HG02938 (cell line): ENCODE measurements around the gene PPOX.

Experiments used
- ATAC-seq: cut with Tn5 transposase; IDR thresholded peaks from one replicate; pipeline ENCODE4 v1.9.1; 2021; ENCODE audit warnings: mild to moderate bottlenecking, moderate library complexity; ENCODE audit not compliant: unreplicated experiment

The PPOX gene

GRCh38 chr1:161196521-161197451 is 30.6 kb downstream of the PPOX start:
- no peak for ATAC-seq

DNA sequence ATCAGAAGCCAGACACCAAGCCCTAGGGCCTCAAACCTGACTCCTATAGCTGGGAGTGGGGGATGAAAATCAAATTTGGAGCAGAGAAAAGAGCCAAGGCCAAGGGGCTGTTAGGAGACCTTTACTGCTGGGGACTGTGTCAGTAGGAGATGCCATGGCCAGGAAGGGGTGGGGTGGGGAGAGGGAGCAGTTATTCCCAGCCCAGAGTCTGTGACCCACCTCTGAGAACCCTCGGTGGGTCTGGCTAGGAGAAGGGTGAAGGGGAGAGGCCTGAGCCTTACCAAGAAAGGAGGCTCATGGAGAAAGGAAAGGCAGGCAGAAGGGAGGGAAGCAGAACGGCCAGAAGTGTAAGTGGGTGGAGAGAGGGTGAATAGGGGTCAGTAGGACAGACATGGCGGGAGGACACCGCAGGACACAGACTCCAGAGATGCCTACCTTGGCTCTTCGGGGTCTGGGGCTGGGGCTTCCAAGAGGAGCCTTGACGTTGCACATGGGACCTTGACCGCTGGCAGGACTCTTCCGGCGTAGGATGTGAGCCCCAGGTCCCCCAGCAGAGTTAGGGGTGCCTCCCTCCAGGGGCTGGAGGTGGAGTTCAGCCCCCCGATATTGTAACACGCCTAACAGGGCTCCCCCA is 31.5 kb downstream of the PPOX start:
- ATAC-seq, result no peak

- ATAC-seq, result no peak
Measured at GRCh38 chr1:161198194-161198896, 32.1 kb downstream of the PPOX start.

DNA sequence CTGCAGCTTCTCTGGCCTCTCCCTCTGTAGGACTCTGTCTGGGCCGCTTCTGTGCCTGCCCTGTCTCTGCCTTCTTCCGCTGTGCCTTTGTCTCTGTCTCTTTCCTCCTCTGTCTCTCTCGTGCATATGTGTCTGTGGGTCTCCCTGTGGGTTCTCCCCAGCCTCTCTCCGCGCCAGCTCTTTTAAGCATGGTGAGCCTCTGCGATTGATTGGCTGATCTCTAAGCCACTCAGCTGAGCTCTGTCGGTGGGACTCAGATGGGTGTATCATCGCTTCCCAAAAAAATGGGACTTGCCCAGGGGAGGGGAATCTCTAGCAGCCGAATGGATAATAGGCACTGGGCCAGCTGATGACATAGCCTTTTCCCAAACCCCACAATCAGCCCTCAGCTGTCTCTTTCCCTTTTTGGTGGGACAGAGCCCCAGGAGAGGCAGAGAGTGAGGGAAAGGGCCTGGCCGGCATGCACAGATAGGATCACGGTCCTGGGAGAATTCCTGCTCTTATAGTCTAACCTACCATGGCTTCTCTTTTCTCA is 32.7 kb downstream of the PPOX start, which contains the start of gene ADAMTS4:
ADAMTS4 (minus strand) TSS at position 158 of the 535 bp plus-strand sequence. CDS start 427 bp downstream, outside the sequence.
- no peak for ATAC-seq

DNA sequence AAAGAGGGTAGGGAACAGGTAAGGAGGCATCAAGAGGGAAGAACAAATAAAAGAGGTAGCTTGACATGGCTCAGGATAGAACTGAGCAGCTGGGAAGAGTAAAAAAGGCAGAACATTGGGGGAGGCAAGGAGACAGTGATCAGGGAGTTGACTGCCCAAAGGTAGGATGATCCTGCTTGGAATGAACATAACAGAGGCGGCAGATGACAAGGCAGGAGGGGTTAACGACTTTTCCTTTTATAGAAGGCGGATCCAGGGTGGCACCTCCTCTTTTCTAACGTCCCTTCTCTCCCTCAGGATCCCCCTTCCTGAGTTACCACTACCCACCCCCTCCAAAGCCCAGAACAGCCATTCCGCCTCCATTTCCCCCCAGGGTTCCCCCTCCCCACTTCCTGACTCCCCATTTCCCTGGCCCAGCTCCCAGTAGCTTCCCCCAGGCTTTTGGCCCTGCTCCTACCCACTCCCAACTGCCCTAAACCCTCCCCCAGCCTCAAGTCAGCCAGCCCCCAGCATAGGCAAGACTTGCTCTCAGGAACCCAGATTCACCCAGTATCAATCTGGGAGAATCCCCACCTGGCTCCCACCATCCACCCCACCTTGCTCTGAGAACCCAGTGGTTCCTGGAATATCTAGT is 33.4 kb downstream of the PPOX start:
- no peak for ATAC-seq

DNA sequence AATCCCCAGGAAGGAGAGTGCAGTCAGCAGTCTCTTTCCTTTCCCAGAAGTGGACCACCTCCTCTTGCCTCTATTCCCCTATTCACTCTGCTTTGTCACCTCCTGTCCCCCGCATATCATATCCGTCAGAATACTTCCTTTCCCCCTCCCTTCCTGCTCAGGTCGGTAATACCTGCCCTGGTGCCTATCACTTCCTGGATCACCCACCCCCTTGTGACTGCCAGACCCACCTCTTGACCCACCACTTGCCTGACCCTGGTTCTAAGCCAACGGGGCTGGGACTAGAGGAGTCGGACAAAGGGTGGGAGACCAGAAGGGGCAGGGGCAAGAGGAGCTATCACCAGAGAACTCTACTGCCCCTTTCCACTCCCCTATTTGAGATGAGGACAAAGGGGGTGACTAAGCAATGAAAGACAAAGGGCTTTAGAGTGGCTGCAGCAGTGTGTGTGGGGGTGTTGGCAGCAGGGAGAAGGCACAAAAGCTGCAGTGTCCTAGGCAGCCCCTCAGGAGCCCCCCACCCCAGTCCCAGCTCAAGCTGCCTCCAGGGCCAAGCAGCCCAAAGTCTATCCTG is 34.3 kb downstream of the PPOX start:
- ATAC-seq, result no peak

- no peak for ATAC-seq
Measured at GRCh38 chr1:161200992-161201835, 35.0 kb downstream of the PPOX start.

- peak; percentile 98 for ATAC-seq
Measured at GRCh38 chr1:161201836-161202712, 35.8 kb downstream of the PPOX start, which contains the start of gene NDUFS2. Gene NDUFS2, plus strand, starts transcription at chr1:161202367. Its CDS starts 19 bp downstream, at chr1:161202386.

GRCh38 chr1:161206411-161207140 is 40.4 kb downstream of the PPOX start:
- no peak for ATAC-seq

DNA sequence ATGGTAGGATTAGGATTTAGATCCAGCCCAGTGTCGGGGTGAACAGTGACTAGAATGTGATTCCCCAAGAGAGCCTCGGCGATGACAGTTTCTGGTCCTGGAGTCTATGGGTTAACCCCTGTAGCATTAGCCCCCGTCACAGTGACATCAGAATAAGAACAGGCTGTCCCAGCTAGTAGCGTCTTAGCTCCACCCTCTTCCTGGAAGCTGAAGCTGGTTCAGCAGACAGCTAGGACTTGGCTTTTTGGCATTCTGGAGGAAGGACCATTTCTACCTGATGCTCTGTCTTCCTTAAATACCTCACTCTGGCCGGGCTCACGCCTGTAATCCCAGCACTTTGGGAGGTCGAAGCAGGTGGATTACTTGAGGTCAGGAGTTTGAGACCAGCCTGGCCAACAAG is 40.9 kb downstream of the PPOX start:
- no peak for ATAC-seq

DNA sequence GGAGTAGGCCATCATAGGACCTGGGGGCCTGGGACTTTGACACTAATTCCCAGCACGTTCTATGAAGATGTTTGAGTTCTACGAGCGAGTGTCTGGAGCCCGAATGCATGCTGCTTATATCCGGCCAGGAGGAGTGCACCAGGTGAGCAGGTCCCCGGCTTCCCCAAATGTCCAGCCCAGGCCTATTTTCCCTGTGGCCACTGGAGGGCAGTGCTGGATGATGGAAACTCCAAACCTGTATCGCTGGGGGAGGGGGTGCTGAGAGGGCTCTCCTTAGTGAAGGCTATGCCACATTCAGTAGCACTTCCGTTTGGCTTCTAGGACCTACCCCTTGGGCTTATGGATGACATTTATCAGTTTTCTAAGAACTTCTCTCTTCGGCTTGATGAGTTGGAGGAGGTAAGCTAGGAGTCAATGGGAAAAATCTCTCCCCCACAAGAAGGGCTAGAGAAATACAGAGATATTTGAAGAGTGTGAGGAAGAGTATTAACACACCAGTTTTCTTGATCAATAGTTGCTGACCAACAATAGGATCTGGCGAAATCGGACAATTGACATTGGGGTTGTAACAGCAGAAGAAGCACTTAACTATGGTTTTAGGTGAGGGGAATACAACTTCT is 43.7 kb downstream of the PPOX start:
- peak; percentile 64 for ATAC-seq

DNA sequence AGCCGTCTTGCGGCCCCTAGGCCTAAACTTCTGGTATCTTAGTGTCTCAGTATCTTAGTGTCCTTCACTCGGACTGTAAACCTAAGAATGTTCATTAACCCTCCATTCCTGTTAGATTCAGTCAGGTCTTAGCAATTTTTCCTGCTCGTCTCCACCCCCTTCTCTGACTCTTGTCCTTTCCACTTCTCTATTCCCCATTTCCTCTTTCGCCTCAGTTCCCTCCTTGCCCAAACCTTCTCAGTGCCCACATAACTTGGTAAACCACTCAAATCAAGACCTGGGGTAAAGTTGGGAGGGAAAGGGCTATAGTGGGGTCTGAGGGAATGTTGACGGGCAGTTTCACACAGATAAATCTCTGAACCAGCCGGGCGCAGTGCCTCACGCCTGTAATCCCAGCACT is 48.1 kb downstream of the PPOX start:
- no peak for ATAC-seq

DNA sequence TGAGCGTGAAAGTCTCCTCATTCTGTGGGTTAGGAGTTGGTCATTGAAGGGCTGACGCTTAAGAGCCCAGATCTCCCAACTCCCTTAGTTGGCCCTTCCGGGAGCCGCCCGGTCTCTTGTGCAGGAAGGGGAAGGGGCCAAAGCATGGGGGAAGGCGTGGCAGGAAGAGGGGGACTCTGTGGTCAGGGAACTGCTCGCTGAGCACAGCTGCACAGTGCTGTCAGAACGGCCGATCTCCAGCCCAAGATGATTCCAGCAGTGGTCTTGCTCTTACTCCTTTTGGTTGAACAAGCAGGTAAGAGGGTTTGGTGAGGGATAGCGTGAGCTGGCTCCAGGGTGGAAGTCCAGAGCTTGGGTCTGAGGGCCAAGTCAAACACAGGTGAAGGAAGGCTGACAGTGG is 48.9 kb downstream of the PPOX start, which contains the start of gene FCER1G:
FCER1G (plus strand) TSS at position 220 of the 400 bp plus-strand sequence; CDS start at position 247, 27 bp downstream.
- no peak for ATAC-seq

- ATAC-seq, result peak; percentile 91
Measured at GRCh38 chr1:161216945-161217712, 50.9 kb downstream of the PPOX start.

GRCh38 chr1:161217831-161218230 is 51.6 kb downstream of the PPOX start:
- no peak for ATAC-seq

DNA sequence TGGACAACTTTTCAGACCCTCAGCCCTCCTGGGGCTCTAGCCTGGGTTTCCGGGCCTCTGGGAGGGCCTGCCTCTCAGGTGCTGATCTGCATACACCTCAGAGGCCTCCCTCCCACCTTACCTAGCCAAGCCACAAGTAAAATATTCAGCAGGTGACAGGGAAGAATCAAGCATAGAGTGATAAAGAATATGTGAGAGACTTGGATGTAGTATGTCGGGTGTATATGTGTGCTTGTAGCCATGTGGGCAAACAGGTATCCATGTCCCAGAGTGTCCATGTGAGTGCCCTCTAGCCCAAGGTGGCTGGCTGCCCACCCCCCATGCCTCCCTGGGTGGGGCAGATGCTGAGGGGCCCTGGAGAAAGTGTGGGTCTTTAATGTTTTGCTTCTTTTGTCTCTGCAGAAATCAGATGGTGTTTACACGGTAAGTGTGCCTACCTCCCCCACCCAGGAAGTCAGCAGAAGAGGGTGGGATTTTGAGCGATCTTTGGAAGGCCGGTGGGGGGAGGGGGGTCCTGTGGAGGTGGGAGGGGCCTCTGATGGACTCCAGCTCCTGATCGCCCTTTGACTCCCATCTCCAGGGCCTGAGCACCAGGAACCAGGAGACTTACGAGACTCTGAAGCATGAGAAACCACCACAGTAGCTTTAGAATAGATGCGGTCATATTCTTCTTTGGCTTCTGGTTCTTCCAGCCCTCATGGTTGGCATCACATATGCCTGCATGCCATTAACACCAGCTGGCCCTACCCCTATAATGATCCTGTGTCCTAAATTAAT is 52.3 kb downstream of the PPOX start:
- no peak for ATAC-seq
